Endothelial cell of umbilical vein (primary cell): Measurements from ENCODE around the gene DEF6.

Experiments
- CTCF ChIP-seq, 2 donors: IDR thresholded peaks; 1 replicate in 1 of 2; 2 replicates in 1 of 2; pipeline ENCODE4 v1.5.1; 2011; ENCODE audit warnings: low read length in 2 of 2, mild to moderate bottlenecking in 2 of 2, moderate library complexity in 2 of 2, control low read depth in 1 of 2, inconsistent platforms in 1 of 2, low read depth in 1 of 2; ENCODE audit not compliant: insufficient read depth in 1 of 2; ENCODE audit errors: extremely low read depth in 1 of 2
- FOS ChIP-seq: IDR thresholded peaks from 2 replicates; pipeline ENCODE4 v1.6.1; 2011; ENCODE audit warnings: mild to moderate bottlenecking, low read length, moderate library complexity, borderline replicate concordance; ENCODE audit not compliant: insufficient read depth
- MAX ChIP-seq: IDR thresholded peaks from 2 replicates; pipeline ENCODE4 v1.6.1; 2011; ENCODE audit not compliant: insufficient read depth, insufficient read length

GRCh38 chr6:35311390-35312075 lies 13.9 kb downstream of the DEF6 start:
- TF ChIP-seq MAX (no peak), CTCF (IDR thresholded peaks at IDR 0.05; ENCODE audit: extremely low read depth in 1 of 2, insufficient read depth in 1 of 2, low read depth in 1 of 2, low read length in 2 of 2) (no peak), FOS (no peak)
